Measurements from ENCODE around the gene SLC2A3. TPM values are rescaled to one million over a fixed set of nuclear protein-coding genes. Genes with fewer than 3 reads are reported as not detected.
A peak's percentile ranks its signal among the peaks of the same experiment; 100 is the strongest.
"Not testable (repeated sequence)": the region's sequence is repeated elsewhere in the genome, so short reads cannot be mapped to it uniquely, and the experiment has no call there.

SLC2A3 gene
- total RNA-seq, 1 experiment from 2014 or later: 4.0 TPM

DNA sequence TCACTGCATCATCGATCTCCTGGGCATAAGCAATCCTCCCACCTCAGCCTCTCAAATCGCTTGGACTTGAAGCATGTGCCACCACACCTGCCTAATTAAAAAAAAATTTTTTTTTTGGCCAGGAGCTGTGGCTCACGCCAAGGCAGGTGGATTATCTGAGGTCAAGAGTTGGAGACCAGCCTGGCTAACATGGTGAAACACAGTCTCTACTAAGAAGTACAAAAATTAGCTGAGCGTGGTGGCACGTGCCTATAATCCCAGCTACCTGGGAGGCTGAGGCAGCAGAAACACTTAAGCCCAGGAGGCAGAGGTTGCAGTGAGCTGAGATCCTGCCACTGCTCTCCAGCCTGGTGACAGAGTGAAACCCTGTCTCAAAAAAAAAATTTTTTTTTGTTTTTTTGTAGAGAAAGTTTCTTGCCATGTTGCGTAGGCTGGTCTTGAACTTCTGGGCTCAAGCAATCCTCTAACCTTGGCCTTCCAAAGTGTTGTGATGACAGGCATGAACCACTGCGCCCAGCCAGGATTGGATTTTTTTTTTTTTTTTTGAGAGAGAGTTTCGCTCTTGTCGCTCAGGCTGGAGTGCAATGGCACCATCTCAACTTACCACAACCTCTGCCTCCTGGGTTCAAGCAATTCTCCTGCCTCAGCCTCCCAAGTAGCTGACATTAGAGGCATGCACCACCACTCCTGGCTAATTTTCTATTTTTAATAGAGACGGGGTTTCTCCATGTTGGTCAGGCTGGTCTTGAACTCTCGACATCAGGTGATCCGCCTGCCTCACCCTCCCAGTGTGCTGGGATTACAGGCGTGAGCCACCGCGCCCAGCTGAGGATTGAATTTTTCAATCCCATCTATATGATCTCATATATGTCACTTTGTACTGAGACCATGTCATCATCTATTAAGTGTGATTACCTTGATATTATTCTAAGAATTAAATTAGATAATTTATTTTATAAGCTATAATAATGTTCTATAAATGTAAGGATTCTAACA lies 12.4 kb downstream of the SLC2A3 start:
- CTCF ChIA-PET: interaction anchor here (0.7 to 2.2 kb wide), 4 partner anchors 9 to 135 kb away, joined by 3 to 19 read pairs (median 4); no protein-coding TSS in a partner anchor

DNA sequence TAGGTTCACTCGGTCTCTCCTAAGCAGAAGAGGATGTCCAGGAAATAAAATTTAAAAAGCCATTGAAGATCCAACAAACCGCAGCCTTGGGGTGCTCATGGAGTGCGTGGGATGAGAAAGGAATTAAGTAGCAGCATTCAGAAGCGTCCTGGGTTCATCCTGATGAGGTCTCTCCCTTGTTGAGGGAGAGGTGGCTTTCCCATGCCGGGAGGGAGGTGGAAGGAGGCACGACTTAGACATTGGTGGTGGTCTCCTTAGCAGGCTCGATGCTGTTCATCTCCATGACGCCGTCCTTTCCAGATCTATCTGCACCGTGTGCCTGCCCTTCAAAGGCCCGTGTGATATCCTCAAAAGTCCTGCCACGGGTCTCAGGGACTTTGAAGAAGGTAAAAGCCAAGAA lies 14.8 kb downstream of the SLC2A3 start:
- H3K9me3 Mint-ChIP-seq (ENCODE audit: unreplicated experiment); POLR2A ChIA-PET; H3K27ac Mint-ChIP-seq (ENCODE audit: low read depth, unreplicated experiment); H3K27me3 Mint-ChIP-seq (ENCODE audit: insufficient read depth, unreplicated experiment); DNase-seq (ENCODE audit: unreplicated experiment); H3K4me3 Mint-ChIP-seq (ENCODE audit: unreplicated experiment); BruUV-seq (replicated peaks); intact Hi-C loops (cut with micrococcal nuclease); H3K4me1 Mint-ChIP-seq (ENCODE audit: insufficient read depth, unreplicated experiment): not testable (repeated sequence)
- CTCF ChIA-PET: interaction anchor here (0.6 kb wide), 3 partner anchors 102 to 475 kb away, joined by 3 to 5 read pairs (median 4); no protein-coding TSS in a partner anchor
- H3K36me3 Mint-ChIP-seq (ENCODE audit: insufficient read depth, unreplicated experiment): peaks cover 26% of the 10 kb centered on the region

More for the DNA sequence above, 12.4 kb downstream of the SLC2A3 start:
- POLR2A ChIA-PET: no interaction called here
- intact Hi-C loops (cut with micrococcal nuclease): no loop called here
- DNase-seq (ENCODE audit: unreplicated experiment): no peak
- H3K4me3 Mint-ChIP-seq (ENCODE audit: unreplicated experiment): no peak overlapping the region
- H3K36me3 Mint-ChIP-seq (ENCODE audit: insufficient read depth, unreplicated experiment): peaks cover 19% of the 10 kb centered on the region
- no peak overlapping the region for H3K27ac Mint-ChIP-seq (ENCODE audit: low read depth, unreplicated experiment)
- H3K4me1 Mint-ChIP-seq (ENCODE audit: insufficient read depth, unreplicated experiment): no peaks in the 10 kb centered on the region
- TF ChIP-seq, protein P1, sequence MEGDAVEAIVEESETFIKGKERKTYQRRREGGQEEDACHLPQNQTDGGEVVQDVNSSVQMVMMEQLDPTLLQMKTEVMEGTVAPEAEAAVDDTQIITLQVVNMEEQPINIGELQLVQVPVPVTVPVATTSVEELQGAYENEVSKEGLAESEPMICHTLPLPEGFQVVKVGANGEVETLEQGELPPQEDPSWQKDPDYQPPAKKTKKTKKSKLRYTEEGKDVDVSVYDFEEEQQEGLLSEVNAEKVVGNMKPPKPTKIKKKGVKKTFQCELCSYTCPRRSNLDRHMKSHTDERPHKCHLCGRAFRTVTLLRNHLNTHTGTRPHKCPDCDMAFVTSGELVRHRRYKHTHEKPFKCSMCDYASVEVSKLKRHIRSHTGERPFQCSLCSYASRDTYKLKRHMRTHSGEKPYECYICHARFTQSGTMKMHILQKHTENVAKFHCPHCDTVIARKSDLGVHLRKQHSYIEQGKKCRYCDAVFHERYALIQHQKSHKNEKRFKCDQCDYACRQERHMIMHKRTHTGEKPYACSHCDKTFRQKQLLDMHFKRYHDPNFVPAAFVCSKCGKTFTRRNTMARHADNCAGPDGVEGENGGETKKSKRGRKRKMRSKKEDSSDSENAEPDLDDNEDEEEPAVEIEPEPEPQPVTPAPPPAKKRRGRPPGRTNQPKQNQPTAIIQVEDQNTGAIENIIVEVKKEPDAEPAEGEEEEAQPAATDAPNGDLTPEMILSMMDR (IDR thresholded peaks at IDR 0.05; ENCODE audit: unreplicated experiment): no peak
- H3K27me3 Mint-ChIP-seq (ENCODE audit: insufficient read depth, unreplicated experiment): no peaks in the 10 kb centered on the region
- no peaks in the 10 kb centered on the region for H3K9me3 Mint-ChIP-seq (ENCODE audit: unreplicated experiment)
- no TSS peak for BruUV-seq (replicated peaks)

DNA sequence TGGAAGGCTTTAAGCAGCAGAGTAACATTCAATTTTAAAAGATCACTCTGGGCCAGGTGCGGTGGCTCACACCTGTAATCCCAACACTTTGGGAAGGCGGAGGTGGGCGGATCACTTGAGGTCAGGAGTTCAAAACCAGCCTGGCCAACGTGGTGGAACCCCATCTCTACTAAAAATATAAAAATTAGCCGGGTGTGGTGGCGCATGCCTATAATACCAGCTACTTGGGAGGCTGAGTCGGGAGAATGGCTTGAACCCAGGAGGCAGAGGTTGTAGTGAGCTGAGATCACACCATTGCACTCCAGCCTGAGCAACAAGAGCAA lies 17.8 kb downstream of the SLC2A3 start:
- DNase-seq (ENCODE audit: unreplicated experiment); H3K27me3 Mint-ChIP-seq (ENCODE audit: insufficient read depth, unreplicated experiment); BruUV-seq (replicated peaks); H3K4me1 Mint-ChIP-seq (ENCODE audit: insufficient read depth, unreplicated experiment); H3K27ac Mint-ChIP-seq (ENCODE audit: low read depth, unreplicated experiment); H3K4me3 Mint-ChIP-seq (ENCODE audit: unreplicated experiment); intact Hi-C loops (cut with micrococcal nuclease); H3K9me3 Mint-ChIP-seq (ENCODE audit: unreplicated experiment): not testable (repeated sequence)
- peaks cover 26% of the 10 kb centered on the region for H3K36me3 Mint-ChIP-seq (ENCODE audit: insufficient read depth, unreplicated experiment)
- CTCF ChIA-PET: interaction anchor here (0.6 to 2.3 kb wide), 8 partner anchors 8 to 1929 kb away, joined by 3 to 14 read pairs (median 4); partner anchors contain the start of gene NECAP1
- POLR2A ChIA-PET: interaction anchor here (1.0 kb wide), 2 partner anchors 13 to 74 kb away, joined by 3 read pairs; no protein-coding TSS in a partner anchor

DNA sequence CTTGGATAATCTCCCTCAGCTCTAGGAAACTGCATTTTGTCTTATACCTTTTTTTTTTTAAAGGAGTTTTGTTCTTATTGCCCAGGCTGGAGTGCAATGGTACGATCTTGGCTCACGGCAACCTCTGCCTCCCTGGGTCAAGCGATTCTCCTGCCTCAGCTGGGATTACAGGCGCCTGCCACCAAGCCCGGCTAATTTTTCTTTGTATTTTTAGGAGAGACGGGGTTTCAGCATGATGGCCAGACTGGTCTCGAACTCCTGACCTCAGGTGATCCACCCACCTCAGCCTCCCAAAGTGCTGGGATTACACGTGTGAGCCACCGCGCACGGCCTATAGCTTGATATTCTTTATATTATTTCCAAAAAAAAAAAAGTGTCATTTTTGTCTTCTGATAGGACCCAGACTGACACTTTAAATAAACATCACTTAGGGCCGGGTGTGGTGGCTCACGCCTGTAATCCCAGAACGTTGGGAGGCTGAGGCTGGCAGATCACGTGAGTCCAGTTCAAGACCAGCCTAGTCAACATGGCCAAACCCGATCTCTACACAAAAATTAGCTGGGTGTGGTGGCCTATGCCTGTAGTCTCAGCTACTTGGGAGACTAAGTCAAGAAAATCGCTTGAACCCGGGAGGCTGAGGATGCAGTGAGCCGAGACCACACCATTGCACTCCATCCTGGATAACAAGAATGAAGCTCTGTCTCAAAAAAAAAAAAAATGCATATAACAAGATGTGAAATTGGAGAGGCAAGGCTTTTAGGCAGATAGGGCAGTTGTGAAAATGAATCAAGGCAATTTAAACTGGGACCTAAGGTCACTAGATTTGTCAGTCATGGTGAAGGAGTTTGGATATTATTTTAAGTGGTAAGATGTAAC lies 18.4 kb downstream of the SLC2A3 start:
- peak overlapping the region; percentile 71 for H3K27ac Mint-ChIP-seq (ENCODE audit: low read depth, unreplicated experiment)
- CTCF ChIA-PET: interaction anchor here (0.6 to 2.3 kb wide), 5 partner anchors 12 to 1928 kb away, joined by 3 to 14 read pairs (median 6); no protein-coding TSS in a partner anchor
- no peak overlapping the region for H3K4me3 Mint-ChIP-seq (ENCODE audit: unreplicated experiment)

More for the DNA sequence above, 18.4 kb downstream of the SLC2A3 start:
- intact Hi-C loops (cut with micrococcal nuclease): no loop called here
- no peaks in the 10 kb centered on the region for H3K9me3 Mint-ChIP-seq (ENCODE audit: unreplicated experiment)
- H3K27me3 Mint-ChIP-seq (ENCODE audit: insufficient read depth, unreplicated experiment): no peaks in the 10 kb centered on the region
- BruUV-seq (replicated peaks): no TSS peak
- POLR2A ChIA-PET: interaction anchor here (1.0 kb wide), 1 partner anchor 12 kb away, joined by 3 read pairs; no protein-coding TSS in a partner anchor
- no peak for DNase-seq (ENCODE audit: unreplicated experiment)
- H3K36me3 Mint-ChIP-seq (ENCODE audit: insufficient read depth, unreplicated experiment): peaks cover 24% of the 10 kb centered on the region
- H3K4me1 Mint-ChIP-seq (ENCODE audit: insufficient read depth, unreplicated experiment): no peaks in the 10 kb centered on the region
- TF ChIP-seq, protein P1 (IDR thresholded peaks at IDR 0.05; ENCODE audit: unreplicated experiment): no peak

Data from MCF 10A (cell line).